Esophagus (tissue), 2 donors: Measurements from ENCODE around the gene RGP1. TPM values are rescaled to one million over a fixed set of nuclear protein-coding genes. Genes with fewer than 3 reads are reported as not detected.

Experiments
- H3K27ac ChIP-seq, 2 donors: one replicate each; pipeline ENCODE4 v1.5.1; 2013; ENCODE audit warnings: low read depth in 2 of 2, mild to moderate bottlenecking in 2 of 2, inconsistent platforms in 1 of 2, low read length in 1 of 2, moderate library complexity in 1 of 2
- H3K27me3 ChIP-seq, 2 donors: one replicate each; pipeline ENCODE4 v1.6.1; 2013; ENCODE audit warnings: low read length in 2 of 2, control low read depth in 1 of 2, mild to moderate bottlenecking in 1 of 2; ENCODE audit not compliant: insufficient read depth in 2 of 2, control insufficient read depth in 1 of 2
- H3K36me3 ChIP-seq, 2 donors: one replicate each; pipeline ENCODE4 v1.6.1; 2013; ENCODE audit warnings: low read length in 1 of 2; ENCODE audit not compliant: control insufficient read depth in 2 of 2, insufficient read depth in 2 of 2
- H3K4me1 ChIP-seq, 2 donors: one replicate each; pipeline ENCODE4 v1.6.1; 2013; ENCODE audit warnings: low read length in 1 of 2; ENCODE audit not compliant: control insufficient read depth in 2 of 2, insufficient read depth in 2 of 2
- H3K4me3 ChIP-seq, 2 donors: one replicate each; pipeline ENCODE4 v1.5.1; 2013; ENCODE audit warnings: low read length in 2 of 2, mild to moderate bottlenecking in 2 of 2, low read depth in 1 of 2, moderate library complexity in 1 of 2
- H3K9me3 ChIP-seq, 2 donors: one replicate each; pipeline ENCODE4 v1.6.1; 2013; ENCODE audit warnings: mild to moderate bottlenecking in 2 of 2, low read depth in 1 of 2, low read length in 1 of 2, moderate library complexity in 1 of 2; ENCODE audit not compliant: control insufficient read depth in 2 of 2, insufficient read depth in 1 of 2
- WGBS, 2 donors: extraction: QIAGEN DNeasy Blood & Tissue Kit; methylation state at CpG; one replicate each; pipeline ENCODE4 v1.1.7; 2013; 5-methylcytosine and 5-hydroxymethylcytosine counted together
- polyA plus RNA-seq, 2 donors: library from polyadenylated mRNA; stranded (reverse); fragments of 200-250 nt; gene quantifications; one replicate each; pipeline ENCODE4 v1.2.3, GENCODE V29; 2013
- donor health status: healthy with polysubstance abuse.
- donor health status: Bipolar disorder and iron deficiency.

RGP1 gene
- polyA plus RNA-seq, 2 donors: 5.3 to 6.3 TPM

GRCh38 chr9:35710818-35711500, 38.1 kb upstream of the RGP1 start:
- 78 to 86% methylated on average over 7 of the region's 7 CpGs for WGBS, 2 donors
- no peak overlapping the region for H3K4me3 ChIP-seq
- no peaks in the 10 kb centered on the region for H3K4me1 ChIP-seq
- H3K36me3 ChIP-seq: peaks cover 36 to 67% of the 10 kb centered on the region in 2 donors
- no peaks in the 10 kb centered on the region for H3K9me3 ChIP-seq
- no peaks in the 10 kb centered on the region for H3K27me3 ChIP-seq
- H3K27ac ChIP-seq: peak overlapping the region in 1 of 2 donors; percentile 18

GRCh38 chr9:35711501-35712428, 37.3 kb upstream of the RGP1 start:
- peaks cover 29 to 63% of the 10 kb centered on the region in 2 donors for H3K36me3 ChIP-seq
- no peak overlapping the region for H3K27ac ChIP-seq

GRCh38 chr9:35712762-35713400, 36.2 kb upstream of the RGP1 start:
- 77 to 79% methylated on average over 11 of the region's 11 CpGs for WGBS, 2 donors
- H3K36me3 ChIP-seq: peaks cover 33 to 63% of the 10 kb centered on the region in 2 donors
- no peak overlapping the region for H3K4me3 ChIP-seq
- no peak overlapping the region for H3K27ac ChIP-seq
- H3K4me1 ChIP-seq: no peaks in the 10 kb centered on the region
- H3K27me3 ChIP-seq: no peaks in the 10 kb centered on the region
- no peaks in the 10 kb centered on the region for H3K9me3 ChIP-seq

More at GRCh38 chr9:35711501-35712428, 37.3 kb upstream of the RGP1 start:
- no peaks in the 10 kb centered on the region for H3K27me3 ChIP-seq
- no peak overlapping the region for H3K4me3 ChIP-seq
- H3K4me1 ChIP-seq: no peaks in the 10 kb centered on the region
- WGBS, 2 donors: 79 to 84% methylated on average over 21 of the region's 21 CpGs
- H3K9me3 ChIP-seq: no peaks in the 10 kb centered on the region

- no peaks in the 10 kb centered on the region for H3K9me3 ChIP-seq
- no peak overlapping the region for H3K27ac ChIP-seq
- peaks cover 33 to 65% of the 10 kb centered on the region in 2 donors for H3K36me3 ChIP-seq
- H3K4me1 ChIP-seq: no peaks in the 10 kb centered on the region
- H3K4me3 ChIP-seq: no peak overlapping the region
- WGBS, 2 donors: 91 to 96% methylated on average over 3 of the region's 3 CpGs
- H3K27me3 ChIP-seq: no peaks in the 10 kb centered on the region
Measured at GRCh38 chr9:35713578-35713977, 35.5 kb upstream of the RGP1 start.

GRCh38 chr9:35714123-35714522, 35.0 kb upstream of the RGP1 start:
- WGBS, 2 donors: 90% methylated on average over 6 of the region's 6 CpGs
- H3K9me3 ChIP-seq: no peaks in the 10 kb centered on the region
- no peak overlapping the region for H3K27ac ChIP-seq
- H3K4me3 ChIP-seq: no peak overlapping the region
- H3K27me3 ChIP-seq: no peaks in the 10 kb centered on the region
- no peaks in the 10 kb centered on the region for H3K4me1 ChIP-seq
- peaks cover 37 to 70% of the 10 kb centered on the region in 2 donors for H3K36me3 ChIP-seq

GRCh38 chr9:35714579-35715252, 34.4 kb upstream of the RGP1 start:
- Histone ChIP-seq H3K27me3 (no peaks in the 10 kb centered on the region), H3K27ac (no peak overlapping the region), H3K4me1 (no peaks in the 10 kb centered on the region), H3K9me3 (no peaks in the 10 kb centered on the region), H3K4me3 (no peak overlapping the region), H3K36me3 (peaks cover 42 to 76% of the 10 kb centered on the region in 2 donors)
- WGBS, 2 donors: 94 to 95% methylated on average over 13 of the region's 13 CpGs

- H3K4me3 ChIP-seq: no peak overlapping the region
- peak overlapping the region in 1 of 2 donors; percentile 11 for H3K27ac ChIP-seq
- peaks cover 44 to 77% of the 10 kb centered on the region in 2 donors for H3K36me3 ChIP-seq
- WGBS, 2 donors: 87 to 89% methylated on average over 4 of the region's 4 CpGs
- H3K27me3 ChIP-seq: no peaks in the 10 kb centered on the region
- H3K4me1 ChIP-seq: no peaks in the 10 kb centered on the region
- no peaks in the 10 kb centered on the region for H3K9me3 ChIP-seq
Measured at GRCh38 chr9:35716230-35716629, 32.9 kb upstream of the RGP1 start.

- H3K27me3 ChIP-seq: no peaks in the 10 kb centered on the region
- no peaks in the 10 kb centered on the region for H3K4me1 ChIP-seq
- H3K27ac ChIP-seq: no peak overlapping the region
- no peak overlapping the region for H3K4me3 ChIP-seq
- no peaks in the 10 kb centered on the region for H3K9me3 ChIP-seq
- peaks cover 48 to 79% of the 10 kb centered on the region in 2 donors for H3K36me3 ChIP-seq
- 92 to 93% methylated on average over 14 of the region's 14 CpGs for WGBS, 2 donors
Measured at GRCh38 chr9:35717132-35717870, 31.8 kb upstream of the RGP1 start.
